GM12878 (cell line): ENCODE data around the gene CYTL1. TPM values are rescaled to one million over a fixed set of nuclear protein-coding genes. Genes with fewer than 3 reads are reported as not detected.

Source experiments
- ATAC-seq: fragments of 200-7000 bp; cut with Tn5 transposase; 3 replicates; pipeline ENCODE4 v1.9.1; 2020; ENCODE audit warnings: mild to moderate bottlenecking, moderate library complexity
- BruUV-seq: library from RNA; stranded (reverse); fragments of 400-500 nt; replicated peaks from 2 replicates; lab custom pipeline; 2021; lab: Mats Ljungman, UMichigan
- CTCF ChIA-PET: fragments of 300-600 bp; sonication (Branson Sonifier 250); formaldehyde crosslinking; extraction: SDS; loops from one replicate; lab custom pipeline; 2021; ENCODE audit warnings: inconsistent platforms; lab: Yijun Ruan, JAX
- POLR2A ChIA-PET: fragments of 350-600 bp; formaldehyde crosslinking; extraction: SDS; loops from one replicate; lab custom pipeline; 2021; ENCODE audit warnings: inconsistent platforms; lab: Charles Lee
- RAD21 ChIA-PET: fragments of 300-600 bp; sonication (Branson Sonifier 250); formaldehyde crosslinking; loops from one replicate; lab custom pipeline; 2023; ENCODE audit warnings: antibody characterized with exemption; ENCODE audit not compliant: unreplicated experiment; lab: Charles Lee
- SMC1A ChIA-PET: fragments of 300-600 bp; sonication (Branson Sonifier 250); formaldehyde crosslinking; loops from one replicate; lab custom pipeline; 2023; ENCODE audit not compliant: unreplicated experiment, uncharacterized antibody; lab: Charles Lee
- DNase-seq: peaks from one replicate; pipeline ENCODE4 v3.0.0-alpha.2; 2011; ENCODE audit warnings: low read depth, low spot score
- FAIRE-seq: peaks from 3 replicates; lab custom pipeline; 2011; peaks lifted over from hg19 to GRCh38; lab: Jason Lieb, UNC
- H2AFZ ChIP-seq: 2 replicates; pipeline ENCODE4 v1.6.0; 2011; ENCODE audit warnings: low read depth, low read length, control low read depth; ENCODE audit not compliant: control insufficient read depth
- H3K27ac ChIP-seq: 2 replicates; pipeline ENCODE4 v1.5.1; 2011; ENCODE audit warnings: control low read depth; ENCODE audit not compliant: control insufficient read depth, insufficient read depth
- H3K27me3 ChIP-seq, 2 experiments: replicated peaks in 1 of 2; 2 replicates each; pipeline versions ENCODE4 v1.6.0 to v1.6.1; 2011; ENCODE audit warnings: low read length in 1 of 2; ENCODE audit not compliant: control insufficient read depth in 2 of 2, insufficient read depth in 2 of 2
- H3K36me3 ChIP-seq, 2 experiments: 2 replicates each; pipeline ENCODE4 v1.5.1; 2011; ENCODE audit warnings: low read length in 1 of 2; ENCODE audit not compliant: control insufficient read depth in 2 of 2, insufficient read depth in 2 of 2
- H3K4me1 ChIP-seq: 2 replicates; pipeline ENCODE4 v1.6.1; 2011; ENCODE audit warnings: mild to moderate bottlenecking, low read length, moderate library complexity, mixed read lengths; ENCODE audit not compliant: control insufficient read depth, insufficient read depth
- H3K4me2 ChIP-seq: 2 replicates; pipeline ENCODE4 v1.6.0; 2011; ENCODE audit warnings: control low read depth; ENCODE audit not compliant: control insufficient read depth, insufficient read depth
- H3K4me3 ChIP-seq: fragments of 200-600 bp; sonication (generic); 2 replicates; pipeline ENCODE4 v1.5.1; 2016
- H3K79me2 ChIP-seq: 2 replicates; pipeline ENCODE4 v1.6.0; 2011; ENCODE audit warnings: low read length; ENCODE audit not compliant: control insufficient read depth, insufficient read depth
- H3K9ac ChIP-seq: 2 replicates; pipeline ENCODE4 v1.8.0; 2011; ENCODE audit warnings: low read length, control low read depth, mixed read lengths; ENCODE audit not compliant: control insufficient read depth, insufficient read depth
- H3K9me3 ChIP-seq: replicated peaks from 3 replicates; pipeline ENCODE4 v1.5.1; 2011; ENCODE audit warnings: mild to moderate bottlenecking, low read length; ENCODE audit not compliant: control insufficient read depth, insufficient read depth
- H4K20me1 ChIP-seq: 2 replicates; pipeline ENCODE4 v1.6.0; 2011; ENCODE audit not compliant: control insufficient read depth, insufficient read depth
- CEBPZ ChIP-seq: fragments of 150-350 bp; IDR thresholded peaks from 2 replicates; pipeline ENCODE4 v1.6.1; 2016; ENCODE audit warnings: low read depth, low read length
- CHD2 ChIP-seq: IDR thresholded peaks from 2 replicates; pipeline ENCODE4 v1.6.1; 2011; ENCODE audit warnings: low read depth, low read length, improper control_type of control experiment, borderline replicate concordance
- IRF4 ChIP-seq: IDR thresholded peaks from 2 replicates; pipeline ENCODE4 v1.6.1; 2011; ENCODE audit warnings: low read depth, low read length
- POLR2AphosphoS5 ChIP-seq: IDR thresholded peaks from 2 replicates; pipeline ENCODE4 v1.6.1; 2011; ENCODE audit warnings: mild to moderate bottlenecking, low read length, inconsistent platforms
- SMAD5 ChIP-seq: IDR thresholded peaks from 2 replicates; pipeline ENCODE4 v1.6.1; 2016; ENCODE audit warnings: antibody characterized with exemption, low read depth
- TCF3 ChIP-seq: IDR thresholded peaks from 2 replicates; pipeline ENCODE4 v1.6.1; 2012; ENCODE audit warnings: low read depth, mild to moderate bottlenecking, low read length, borderline replicate concordance; ENCODE audit not compliant: insufficient read depth
- WGBS: methylation state at CpG from one replicate; pipeline ENCODE4 v1.1.6; 2016; ENCODE audit warnings: low lambda C conversion rate; ENCODE audit not compliant: insufficient replicate concordance, insufficient coverage; ENCODE audit errors: missing lambda C conversion rate; 5-methylcytosine and 5-hydroxymethylcytosine counted together
- in situ Hi-C: fragments of 300-500 bp; cut with MboI; formaldehyde crosslinking; loops from 9 replicates; pipeline ENCODE4 v1.14.3; 2018; ENCODE audit warnings: mixed read lengths
- intact Hi-C: fragments of 100-400 bp; cut with micrococcal nuclease; formaldehyde crosslinking; loops from one replicate; pipeline ENCODE4 v1.14.2; 2022; ENCODE audit not compliant: unreplicated experiment
- polyA plus RNA-seq, 11 experiments: library from polyadenylated mRNA; depleted of rRNA in 4 of 11; unstranded in 6 of 11; stranded (reverse) in 5 of 11; fragments of >200 nt; fragmentation: Nextera tagmentation in 4 of 11; fragmentation: Illumina TruSeq in 1 of 11; extraction: Ambion mirVana in 4 of 11; extraction: Trizol in 1 of 11; gene quantifications; 1 replicate in 1 of 11; 2 replicates in 10 of 11; pipeline versions ENCODE4 v1.2.1 to v1.2.3, GENCODE V29; 2011 to 2016; ENCODE audit warnings: inconsistent platforms in 2 of 11, missing spikeins in 2 of 11, low read depth in 1 of 11
- total RNA-seq, 4 experiments: library from RNA; depleted of rRNA in 3 of 4; stranded (reverse); fragments of >200 nt in 3 of 4; fragmentation: Illumina TruSeq in 1 of 4; extraction: Trizol in 1 of 4; gene quantifications; 2 replicates each; pipeline versions ENCODE4 v1.2.1 to v1.2.3, GENCODE V29; 2013 to 2021
- TF ChIP-seq, protein P1 (sequence below): fragments of 450-650 bp; IDR thresholded peaks from 2 replicates; pipeline ENCODE4 v1.6.1; 2017; ENCODE audit warnings: mild to moderate bottlenecking, moderate library complexity
- TF ChIP-seq, protein P2 (sequence below): fragments of 450-650 bp; formaldehyde crosslinking; IDR thresholded peaks from 2 replicates; pipeline ENCODE4 v1.5.0; 2022; ENCODE audit warnings: mild to moderate bottlenecking, missing genetic modification characterization
- TF ChIP-seq, protein P3 (sequence below): fragments of 450-650 bp; IDR thresholded peaks from 2 replicates; pipeline ENCODE4 v1.6.1; 2016; ENCODE audit warnings: mild to moderate bottlenecking
- TF ChIP-seq, protein P4 (sequence below): fragments of 150-350 bp; IDR thresholded peaks from 2 replicates; pipeline ENCODE4 v1.6.1; 2014; ENCODE audit warnings: mild to moderate bottlenecking, low read depth, low read length

Gene CYTL1
- total and polyA plus RNA-seq, 10 of the 15 experiments (the other 5 are each of a cell fraction or from before 2014, with no cell fraction given): not detected

DNA sequence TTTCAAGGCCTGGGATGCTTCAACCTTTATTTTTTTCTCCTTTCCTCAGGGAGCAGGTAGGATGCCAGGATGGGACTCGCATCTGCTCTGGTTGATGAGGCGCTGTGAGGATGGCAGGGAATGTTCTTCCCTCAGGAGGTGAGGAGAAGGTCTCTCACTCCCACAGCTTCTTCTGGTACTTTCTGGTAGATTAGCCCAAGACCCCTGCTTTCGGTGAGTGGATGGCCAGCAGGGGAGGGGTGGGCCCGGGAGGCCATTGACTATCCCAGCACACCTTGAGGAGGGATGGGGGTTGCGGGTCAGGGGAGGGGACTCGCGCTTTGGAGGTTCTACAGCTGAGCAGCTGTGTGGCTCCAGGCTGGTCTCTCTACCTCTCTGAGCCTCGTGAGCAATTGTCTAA, 14.8 kb downstream of the CYTL1 start:
- Histone ChIP-seq H2AFZ (no peak overlapping the region), H3K4me1 (no peaks in the 10 kb centered on the region), H4K20me1 (no peaks in the 10 kb centered on the region), H3K27me3 (no peaks in the 10 kb centered on the region; a peak in 1 of 4 replicates), H3K4me2 (no peak overlapping the region), H3K36me3 (no peaks in the 10 kb centered on the region), H3K9ac (no peak overlapping the region), H3K9me3 (no peaks in the 10 kb centered on the region), H3K4me3 (no peak overlapping the region), H3K79me2 (no peaks in the 10 kb centered on the region), H3K27ac (no peak overlapping the region)
- 37% methylated on average over 7 of the region's 8 CpGs for WGBS
- RAD21 ChIA-PET: no interaction called here
- POLR2A ChIA-PET: no interaction called here
- BruUV-seq: no TSS peak
- ATAC-seq: no peak
- SMC1A ChIA-PET: no interaction called here
- in situ Hi-C loops (no loop called here), intact Hi-C loops (no loop called here)
- CTCF ChIA-PET: no interaction called here
- no peak for DNase-seq
- no peak for FAIRE-seq
- no peak for TF ChIP-seq POLR2AphosphoS5
- TF ChIP-seq, protein P1, sequence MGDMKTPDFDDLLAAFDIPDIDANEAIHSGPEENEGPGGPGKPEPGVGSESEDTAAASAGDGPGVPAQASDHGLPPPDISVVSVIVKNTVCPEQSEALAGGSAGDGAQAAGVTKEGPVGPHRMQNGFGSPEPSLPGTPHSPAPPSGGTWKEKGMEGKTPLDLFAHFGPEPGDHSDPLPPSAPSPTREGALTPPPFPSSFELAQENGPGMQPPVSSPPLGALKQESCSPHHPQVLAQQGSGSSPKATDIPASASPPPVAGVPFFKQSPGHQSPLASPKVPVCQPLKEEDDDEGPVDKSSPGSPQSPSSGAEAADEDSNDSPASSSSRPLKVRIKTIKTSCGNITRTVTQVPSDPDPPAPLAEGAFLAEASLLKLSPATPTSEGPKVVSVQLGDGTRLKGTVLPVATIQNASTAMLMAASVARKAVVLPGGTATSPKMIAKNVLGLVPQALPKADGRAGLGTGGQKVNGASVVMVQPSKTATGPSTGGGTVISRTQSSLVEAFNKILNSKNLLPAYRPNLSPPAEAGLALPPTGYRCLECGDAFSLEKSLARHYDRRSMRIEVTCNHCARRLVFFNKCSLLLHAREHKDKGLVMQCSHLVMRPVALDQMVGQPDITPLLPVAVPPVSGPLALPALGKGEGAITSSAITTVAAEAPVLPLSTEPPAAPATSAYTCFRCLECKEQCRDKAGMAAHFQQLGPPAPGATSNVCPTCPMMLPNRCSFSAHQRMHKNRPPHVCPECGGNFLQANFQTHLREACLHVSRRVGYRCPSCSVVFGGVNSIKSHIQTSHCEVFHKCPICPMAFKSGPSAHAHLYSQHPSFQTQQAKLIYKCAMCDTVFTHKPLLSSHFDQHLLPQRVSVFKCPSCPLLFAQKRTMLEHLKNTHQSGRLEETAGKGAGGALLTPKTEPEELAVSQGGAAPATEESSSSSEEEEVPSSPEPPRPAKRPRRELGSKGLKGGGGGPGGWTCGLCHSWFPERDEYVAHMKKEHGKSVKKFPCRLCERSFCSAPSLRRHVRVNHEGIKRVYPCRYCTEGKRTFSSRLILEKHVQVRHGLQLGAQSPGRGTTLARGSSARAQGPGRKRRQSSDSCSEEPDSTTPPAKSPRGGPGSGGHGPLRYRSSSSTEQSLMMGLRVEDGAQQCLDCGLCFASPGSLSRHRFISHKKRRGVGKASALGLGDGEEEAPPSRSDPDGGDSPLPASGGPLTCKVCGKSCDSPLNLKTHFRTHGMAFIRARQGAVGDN: no peak
- TF ChIP-seq, protein P2, sequence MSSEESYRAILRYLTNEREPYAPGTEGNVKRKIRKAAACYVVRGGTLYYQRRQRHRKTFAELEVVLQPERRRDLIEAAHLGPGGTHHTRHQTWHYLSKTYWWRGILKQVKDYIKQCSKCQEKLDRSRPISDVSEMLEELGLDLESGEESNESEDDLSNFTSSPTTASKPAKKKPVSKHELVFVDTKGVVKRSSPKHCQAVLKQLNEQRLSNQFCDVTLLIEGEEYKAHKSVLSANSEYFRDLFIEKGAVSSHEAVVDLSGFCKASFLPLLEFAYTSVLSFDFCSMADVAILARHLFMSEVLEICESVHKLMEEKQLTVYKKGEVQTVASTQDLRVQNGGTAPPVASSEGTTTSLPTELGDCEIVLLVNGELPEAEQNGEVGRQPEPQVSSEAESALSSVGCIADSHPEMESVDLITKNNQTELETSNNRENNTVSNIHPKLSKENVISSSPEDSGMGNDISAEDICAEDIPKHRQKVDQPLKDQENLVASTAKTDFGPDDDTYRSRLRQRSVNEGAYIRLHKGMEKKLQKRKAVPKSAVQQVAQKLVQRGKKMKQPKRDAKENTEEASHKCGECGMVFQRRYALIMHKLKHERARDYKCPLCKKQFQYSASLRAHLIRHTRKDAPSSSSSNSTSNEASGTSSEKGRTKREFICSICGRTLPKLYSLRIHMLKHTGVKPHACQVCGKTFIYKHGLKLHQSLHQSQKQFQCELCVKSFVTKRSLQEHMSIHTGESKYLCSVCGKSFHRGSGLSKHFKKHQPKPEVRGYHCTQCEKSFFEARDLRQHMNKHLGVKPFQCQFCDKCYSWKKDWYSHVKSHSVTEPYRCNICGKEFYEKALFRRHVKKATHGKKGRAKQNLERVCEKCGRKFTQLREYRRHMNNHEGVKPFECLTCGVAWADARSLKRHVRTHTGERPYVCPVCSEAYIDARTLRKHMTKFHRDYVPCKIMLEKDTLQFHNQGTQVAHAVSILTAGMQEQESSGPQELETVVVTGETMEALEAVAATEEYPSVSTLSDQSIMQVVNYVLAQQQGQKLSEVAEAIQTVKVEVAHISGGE (CRISPR knock-in tag): no peak
- TF ChIP-seq TCF3: no peak
- TF ChIP-seq CHD2: no peak
- no peak for TF ChIP-seq IRF4
- TF ChIP-seq SMAD5: no peak
- TF ChIP-seq, protein P3, sequence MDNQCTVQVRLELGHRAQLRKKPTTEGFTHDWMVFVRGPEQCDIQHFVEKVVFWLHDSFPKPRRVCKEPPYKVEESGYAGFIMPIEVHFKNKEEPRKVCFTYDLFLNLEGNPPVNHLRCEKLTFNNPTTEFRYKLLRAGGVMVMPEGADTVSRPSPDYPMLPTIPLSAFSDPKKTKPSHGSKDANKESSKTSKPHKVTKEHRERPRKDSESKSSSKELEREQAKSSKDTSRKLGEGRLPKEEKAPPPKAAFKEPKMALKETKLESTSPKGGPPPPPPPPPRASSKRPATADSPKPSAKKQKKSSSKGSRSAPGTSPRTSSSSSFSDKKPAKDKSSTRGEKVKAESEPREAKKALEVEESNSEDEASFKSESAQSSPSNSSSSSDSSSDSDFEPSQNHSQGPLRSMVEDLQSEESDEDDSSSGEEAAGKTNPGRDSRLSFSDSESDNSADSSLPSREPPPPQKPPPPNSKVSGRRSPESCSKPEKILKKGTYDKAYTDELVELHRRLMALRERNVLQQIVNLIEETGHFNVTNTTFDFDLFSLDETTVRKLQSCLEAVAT: no peak
- no peak for TF ChIP-seq CEBPZ
- TF ChIP-seq, protein P4, sequence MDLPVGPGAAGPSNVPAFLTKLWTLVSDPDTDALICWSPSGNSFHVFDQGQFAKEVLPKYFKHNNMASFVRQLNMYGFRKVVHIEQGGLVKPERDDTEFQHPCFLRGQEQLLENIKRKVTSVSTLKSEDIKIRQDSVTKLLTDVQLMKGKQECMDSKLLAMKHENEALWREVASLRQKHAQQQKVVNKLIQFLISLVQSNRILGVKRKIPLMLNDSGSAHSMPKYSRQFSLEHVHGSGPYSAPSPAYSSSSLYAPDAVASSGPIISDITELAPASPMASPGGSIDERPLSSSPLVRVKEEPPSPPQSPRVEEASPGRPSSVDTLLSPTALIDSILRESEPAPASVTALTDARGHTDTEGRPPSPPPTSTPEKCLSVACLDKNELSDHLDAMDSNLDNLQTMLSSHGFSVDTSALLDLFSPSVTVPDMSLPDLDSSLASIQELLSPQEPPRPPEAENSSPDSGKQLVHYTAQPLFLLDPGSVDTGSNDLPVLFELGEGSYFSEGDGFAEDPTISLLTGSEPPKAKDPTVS: no peak
